SH-SY5Y (cell line): Measurements from ENCODE around the gene FAM83C.

Experiments
- GATA2 ChIP-seq: IDR thresholded peaks from 2 replicates; pipeline ENCODE4 v1.6.1; 2011; ENCODE audit warnings: mild to moderate bottlenecking, low read depth, low read length
- GATA3 ChIP-seq: IDR thresholded peaks from 2 replicates; pipeline ENCODE4 v1.6.1; 2011; ENCODE audit warnings: low read depth, mild to moderate bottlenecking, low read length, moderate library complexity

FAM83C gene

GRCh38 chr20:35248641-35249475 lies 43.4 kb downstream of the FAM83C start:
- TF ChIP-seq GATA3, result no peak
- TF ChIP-seq GATA2, result no peak

- TF ChIP-seq GATA2 (no peak), GATA3 (no peak)
These were observed 45.5 kb downstream of the FAM83C start for GRCh38 chr20:35246723-35247122.

GRCh38 chr20:35243986-35244385 lies 48.2 kb downstream of the FAM83C start:
- TF ChIP-seq GATA3 (no peak), GATA2 (no peak)

- TF ChIP-seq GATA2 (no peak), GATA3 (no peak)
These were observed 48.9 kb downstream of the FAM83C start for GRCh38 chr20:35243317-35243716.

- TF ChIP-seq GATA3, result no peak
- no peak for TF ChIP-seq GATA2
These were observed 51.4 kb downstream of the FAM83C start for GRCh38 chr20:35240811-35241293.

GRCh38 chr20:35240083-35240810 lies 52.0 kb downstream of the FAM83C start:
- TF ChIP-seq GATA2, result no peak
- TF ChIP-seq GATA3, result no peak

- no peak for TF ChIP-seq GATA2
- TF ChIP-seq GATA3, result no peak
These were observed 53.5 kb downstream of the FAM83C start for GRCh38 chr20:35238735-35239134.

- TF ChIP-seq GATA2, result no peak
- no peak for TF ChIP-seq GATA3
These were observed 54.1 kb downstream of the FAM83C start for GRCh38 chr20:35238170-35238569.

- TF ChIP-seq GATA2 (no peak), GATA3 (no peak)
These were observed 54.7 kb downstream of the FAM83C start for GRCh38 chr20:35237486-35237885.

GRCh38 chr20:35235881-35236280 lies 56.3 kb downstream of the FAM83C start:
- no peak for TF ChIP-seq GATA3
- no peak for TF ChIP-seq GATA2
